NK-92 (cell line): ENCODE measurements around the gene TFAP2E.

Experiments used
- DNase-seq: peaks from one replicate; lab custom pipeline; 2025; ENCODE audit not compliant: unreplicated experiment; lab: John Stamatoyannopoulos, UW

Gene TFAP2E

DNA sequence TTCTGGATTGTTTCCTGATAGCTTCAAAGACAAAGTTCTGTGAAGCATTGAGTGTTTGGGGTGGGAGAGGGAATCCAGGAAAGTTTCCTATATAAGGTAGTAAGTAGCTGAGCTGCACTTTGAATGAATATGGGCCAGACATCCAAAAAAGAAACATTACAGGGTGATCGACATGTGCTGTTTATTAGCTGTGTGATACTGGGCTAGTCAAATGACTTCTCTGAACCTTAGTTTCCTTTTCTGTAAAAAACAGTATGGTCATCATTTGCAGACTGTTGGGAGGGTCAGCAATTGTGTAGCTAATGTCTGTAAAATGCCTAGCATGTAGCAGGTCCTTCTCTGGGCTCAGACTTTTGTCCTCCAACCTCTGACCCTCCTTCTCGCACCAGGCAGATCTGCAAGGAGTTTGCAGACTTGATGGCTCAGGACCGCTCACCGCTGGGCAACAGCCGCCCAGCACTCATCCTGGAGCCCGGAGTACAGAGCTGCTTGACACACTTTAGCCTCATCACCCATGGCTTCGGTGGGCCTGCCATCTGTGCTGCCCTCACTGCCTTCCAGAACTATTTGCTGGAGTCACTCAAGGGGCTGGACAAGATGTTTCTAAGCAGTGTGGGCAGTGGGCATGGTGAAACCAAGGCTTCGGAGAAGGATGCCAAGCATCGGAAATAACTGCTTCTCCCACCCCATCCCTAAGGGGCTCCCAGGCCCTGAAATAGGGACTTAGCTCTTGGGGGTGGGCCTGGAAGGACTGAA is 21.1 kb downstream of the TFAP2E start:
- DNase-seq, result no peak

DNA sequence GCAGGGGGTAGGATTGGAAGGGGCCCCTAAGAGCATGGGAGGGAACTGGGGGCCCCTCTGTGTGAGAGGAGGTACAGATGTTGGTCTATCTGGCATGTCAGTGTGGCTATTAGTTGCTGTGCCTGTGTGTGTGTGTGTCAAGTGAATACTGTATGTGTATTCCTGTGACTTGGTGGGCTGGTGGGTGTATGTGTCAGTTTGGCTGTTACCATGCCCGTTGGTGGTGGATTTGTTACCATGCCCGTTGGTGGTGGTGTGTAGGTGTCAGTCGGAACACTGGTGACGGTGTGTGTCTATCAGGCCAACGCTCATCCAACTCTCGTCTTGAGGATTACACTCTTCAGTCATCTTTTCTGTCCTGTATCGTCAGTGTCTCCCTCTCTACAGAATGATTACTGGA is 22.6 kb downstream of the TFAP2E start:
- DNase-seq, result no peak

DNA sequence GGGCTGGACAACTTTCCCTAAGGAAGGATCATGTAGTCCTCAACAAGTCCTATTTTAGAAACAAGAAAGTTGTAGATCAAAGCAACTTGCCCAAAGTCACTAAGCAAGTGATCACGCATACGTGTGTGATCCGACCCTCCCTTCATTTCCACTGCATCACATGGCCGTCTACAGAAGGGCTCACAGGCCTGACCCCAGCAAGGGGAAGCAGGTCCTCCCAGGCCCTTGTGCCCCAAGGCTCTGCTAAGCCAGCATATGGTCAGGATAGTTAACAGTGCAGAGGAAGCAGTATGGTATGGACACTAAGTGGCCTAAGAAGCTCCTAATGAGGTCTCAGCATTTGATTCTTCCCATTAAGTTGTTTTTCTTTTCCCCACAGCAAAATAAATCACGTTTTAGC is 24.8 kb downstream of the TFAP2E start:
- DNase-seq, result no peak

DNA sequence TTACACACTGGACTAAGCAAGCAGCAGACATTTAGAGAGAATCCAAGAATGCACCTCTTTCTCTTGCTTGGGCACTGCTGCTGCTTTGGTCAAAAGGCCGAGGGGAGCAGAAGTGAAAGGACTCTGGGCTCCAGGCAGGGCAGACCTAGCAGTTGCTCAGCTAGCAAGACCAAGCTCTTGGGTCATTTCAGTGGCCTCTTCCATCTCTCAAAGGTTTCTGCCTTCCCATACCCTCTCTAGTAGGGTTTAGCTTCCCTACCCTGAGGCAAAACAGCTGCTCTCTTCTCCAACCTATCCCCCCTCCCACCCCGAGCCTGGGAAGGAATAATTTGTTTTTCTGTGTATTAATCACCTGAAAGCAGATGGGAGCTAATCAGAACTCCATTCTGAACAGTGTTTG is 25.8 kb downstream of the TFAP2E start:
- no peak for DNase-seq

DNA sequence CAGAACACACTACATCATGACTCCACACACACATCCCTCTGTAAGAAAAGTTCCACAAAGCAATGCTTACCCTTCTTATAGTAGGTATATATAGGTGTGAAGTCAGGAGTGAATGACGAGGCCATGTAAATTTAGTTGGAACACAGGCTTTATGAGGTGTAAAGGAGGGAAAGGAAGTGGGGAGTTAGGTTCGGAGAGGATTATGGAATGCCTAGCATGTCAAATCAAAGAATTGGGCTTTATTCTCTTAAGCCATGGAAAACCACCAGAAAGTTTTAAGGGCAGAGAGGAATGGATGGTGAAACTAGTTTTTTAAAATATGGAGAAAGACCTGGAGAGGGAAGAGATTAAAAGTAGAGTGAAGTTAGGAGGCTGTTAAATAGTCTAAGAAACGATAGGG is 26.3 kb downstream of the TFAP2E start:
- DNase-seq, result no peak

DNA sequence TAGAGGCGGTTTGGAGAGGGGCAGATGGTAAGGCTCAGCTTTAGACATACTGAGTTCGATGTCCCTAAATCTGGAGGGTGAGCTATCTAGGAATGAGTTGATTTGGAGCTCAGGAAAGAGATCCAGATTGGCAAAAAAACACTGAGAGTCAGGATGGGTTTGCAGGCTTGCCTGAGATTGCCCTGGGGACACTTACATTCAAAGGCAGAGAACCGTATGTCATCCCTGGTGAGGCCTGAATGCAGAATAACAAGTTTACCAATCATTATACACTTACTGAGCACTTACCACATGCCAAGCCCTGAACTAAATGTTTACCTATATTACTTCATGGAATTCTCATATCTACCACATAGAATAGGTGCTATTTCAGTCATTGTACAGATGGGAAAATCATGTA is 27.5 kb downstream of the TFAP2E start:
- no peak for DNase-seq

DNA sequence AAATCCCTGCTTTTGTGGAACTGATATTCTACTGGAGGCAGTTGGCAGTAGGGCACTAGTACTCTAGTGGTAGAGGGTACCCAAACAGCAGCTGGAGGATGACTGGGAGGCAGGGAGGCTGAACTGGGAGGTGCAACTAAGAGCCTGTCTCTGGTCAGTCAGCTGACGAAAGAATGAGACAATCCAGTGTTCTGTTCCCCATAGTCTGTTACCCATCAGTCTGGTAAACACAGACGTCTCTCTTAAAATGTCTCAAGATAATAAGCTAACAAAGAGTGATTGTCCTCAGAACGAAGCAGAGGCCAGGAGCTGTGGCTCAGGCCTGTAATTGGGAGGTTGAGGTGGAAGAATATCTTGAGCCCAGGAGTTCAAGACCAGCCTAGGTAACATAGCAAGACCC is 30.4 kb downstream of the TFAP2E start:
- no peak for DNase-seq

DNA sequence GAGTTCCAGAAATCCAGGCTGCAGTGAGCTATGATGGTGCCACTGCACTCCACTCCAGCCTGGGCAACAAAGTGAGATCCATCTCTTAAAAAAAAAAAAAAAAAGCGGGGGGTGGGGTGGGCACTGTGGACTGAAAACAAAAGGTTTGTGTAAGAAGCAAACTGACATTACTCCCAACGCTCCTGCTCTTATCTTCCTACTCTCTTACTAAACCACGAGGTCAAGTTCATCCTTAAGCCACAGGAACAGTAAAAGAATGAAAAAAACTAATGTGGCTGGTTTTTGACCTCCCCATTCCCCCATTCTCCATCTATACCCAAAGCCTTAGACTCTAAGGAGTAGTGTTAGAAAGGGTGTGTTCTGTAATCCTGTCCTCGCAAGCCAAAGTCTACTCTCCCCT is 30.8 kb downstream of the TFAP2E start:
- no peak for DNase-seq

DNA sequence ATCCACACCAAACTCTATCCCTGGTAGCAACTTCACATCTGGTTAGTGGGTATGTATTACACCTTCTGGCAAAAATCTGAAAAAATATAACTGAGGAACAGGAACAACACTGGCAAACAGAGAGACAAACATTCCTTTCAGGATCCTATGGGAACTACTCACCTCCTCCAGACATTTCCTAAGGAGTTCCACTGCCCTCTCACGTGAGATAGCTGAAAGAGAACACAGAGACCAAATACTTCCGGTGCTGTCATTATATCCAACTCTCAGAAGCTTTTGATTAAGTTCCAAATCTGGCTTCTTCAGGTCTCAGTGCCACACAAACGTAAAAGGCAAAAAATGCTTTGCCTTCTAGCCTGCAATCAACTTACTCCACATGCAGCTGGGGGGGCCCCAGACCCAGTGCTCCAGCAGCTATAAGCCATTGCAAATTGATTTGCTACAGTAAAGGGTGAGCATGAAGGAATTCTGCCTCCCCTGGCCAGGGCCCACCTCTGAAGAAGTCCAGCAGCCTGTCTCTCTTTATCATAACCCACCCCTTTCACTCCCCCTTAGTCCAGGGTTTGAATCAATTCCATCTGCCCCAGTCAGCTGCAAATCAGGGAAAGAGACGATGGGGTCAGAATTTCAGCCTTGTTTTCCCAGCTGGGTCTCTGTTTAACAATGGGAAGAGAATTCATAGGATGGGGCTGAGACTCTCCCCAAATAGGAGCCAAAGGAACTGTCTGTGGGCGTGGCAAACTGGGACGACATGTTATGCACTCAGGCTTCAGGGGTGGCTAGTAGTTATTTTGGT is 32.2 kb downstream of the TFAP2E start:
- DNase-seq, result no peak

DNA sequence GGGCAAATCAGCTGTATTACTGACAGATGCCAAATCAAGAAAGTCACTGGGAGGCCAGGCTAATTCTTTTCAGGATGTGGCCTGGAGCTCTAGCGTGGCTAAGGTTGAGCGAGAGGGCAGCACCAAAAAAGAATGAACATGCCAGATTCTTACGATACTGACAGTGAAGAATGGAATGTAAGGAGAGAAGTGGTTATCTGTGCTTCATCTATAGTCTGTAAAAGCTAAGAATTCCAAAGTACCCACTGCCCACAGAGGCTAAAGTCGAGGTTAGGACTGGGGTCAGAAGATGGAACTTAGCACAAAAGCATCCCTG is 32.7 kb downstream of the TFAP2E start:
- DNase-seq, result no peak

DNA sequence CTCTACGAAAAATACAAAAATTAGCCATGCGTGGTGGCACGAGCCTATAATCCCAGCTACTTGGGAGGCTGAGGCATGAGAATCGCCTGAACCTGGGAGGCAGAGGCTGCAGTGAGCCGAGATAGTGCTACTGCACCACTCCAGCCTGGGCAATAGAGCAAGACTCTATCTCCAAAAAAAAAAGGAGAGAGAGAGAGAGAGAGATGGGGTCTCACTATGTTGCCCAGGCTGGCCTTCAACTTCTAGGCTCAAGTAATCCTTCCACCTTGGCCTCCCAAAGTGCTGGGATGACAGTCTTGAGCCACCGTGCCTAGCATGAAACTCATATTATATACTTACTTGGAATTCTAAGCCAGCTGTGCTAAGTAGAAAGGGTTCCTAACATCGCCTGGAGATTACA is 38.5 kb downstream of the TFAP2E start:
- DNase-seq, result no peak

DNA sequence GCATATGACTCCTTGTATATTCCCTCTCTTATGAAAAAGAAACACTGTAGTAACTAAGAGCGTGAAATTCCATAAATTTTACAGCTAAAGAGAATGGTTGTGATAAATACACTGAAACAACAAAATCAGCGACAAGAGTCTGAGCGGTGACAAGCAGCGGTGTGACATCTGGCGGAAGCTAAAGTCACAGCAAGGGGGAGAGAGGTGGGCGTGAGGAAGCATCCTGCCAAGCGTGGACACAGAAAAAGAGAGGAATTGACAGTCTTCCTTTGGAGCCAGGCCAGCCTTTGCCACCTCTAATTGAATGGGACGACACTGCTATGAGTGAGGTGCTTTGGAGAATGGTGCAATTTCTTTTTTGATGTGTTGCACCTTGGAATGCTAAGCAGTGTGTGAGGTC is 42.3 kb downstream of the TFAP2E start:
- no peak for DNase-seq

DNA sequence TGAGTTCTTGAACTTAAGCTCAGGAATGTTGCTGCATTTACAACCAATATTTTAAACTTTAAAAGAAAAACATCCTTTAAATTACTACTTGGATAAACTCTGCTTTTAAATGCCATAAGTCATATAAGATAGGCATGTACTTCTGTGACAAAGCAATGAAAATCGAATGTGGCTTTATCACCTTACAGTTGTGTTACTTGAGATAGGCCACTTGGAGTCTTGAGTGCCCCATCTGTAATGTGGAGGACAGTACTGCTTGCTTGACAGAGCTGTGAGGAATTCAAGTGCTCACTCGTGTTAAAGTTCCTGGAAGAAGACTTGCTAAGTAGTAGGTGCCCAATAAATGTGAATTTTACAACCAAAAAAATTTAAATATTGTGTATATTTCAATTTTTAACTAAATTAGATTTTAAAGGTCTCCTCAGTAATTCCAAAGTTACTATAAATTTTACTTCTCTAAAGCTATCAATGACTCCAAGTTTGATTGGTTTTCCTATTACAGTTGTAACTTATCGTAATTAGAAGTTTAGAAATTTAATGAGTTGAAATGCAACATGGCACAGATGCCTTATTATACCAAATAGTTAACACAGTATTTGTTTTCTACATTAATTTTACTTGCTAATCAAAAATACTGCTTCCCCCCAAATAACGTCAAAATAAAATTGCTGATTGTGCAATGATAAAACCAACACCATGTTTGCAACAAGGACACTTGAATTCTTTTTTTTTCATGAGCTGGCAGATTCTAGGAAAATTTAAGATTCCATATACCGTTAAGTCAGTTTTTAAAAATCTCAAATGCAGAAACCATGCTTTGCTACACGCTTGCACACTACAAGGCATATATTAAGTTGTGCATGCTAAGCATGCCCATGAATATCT is 46.4 kb downstream of the TFAP2E start:
- no peak for DNase-seq

DNA sequence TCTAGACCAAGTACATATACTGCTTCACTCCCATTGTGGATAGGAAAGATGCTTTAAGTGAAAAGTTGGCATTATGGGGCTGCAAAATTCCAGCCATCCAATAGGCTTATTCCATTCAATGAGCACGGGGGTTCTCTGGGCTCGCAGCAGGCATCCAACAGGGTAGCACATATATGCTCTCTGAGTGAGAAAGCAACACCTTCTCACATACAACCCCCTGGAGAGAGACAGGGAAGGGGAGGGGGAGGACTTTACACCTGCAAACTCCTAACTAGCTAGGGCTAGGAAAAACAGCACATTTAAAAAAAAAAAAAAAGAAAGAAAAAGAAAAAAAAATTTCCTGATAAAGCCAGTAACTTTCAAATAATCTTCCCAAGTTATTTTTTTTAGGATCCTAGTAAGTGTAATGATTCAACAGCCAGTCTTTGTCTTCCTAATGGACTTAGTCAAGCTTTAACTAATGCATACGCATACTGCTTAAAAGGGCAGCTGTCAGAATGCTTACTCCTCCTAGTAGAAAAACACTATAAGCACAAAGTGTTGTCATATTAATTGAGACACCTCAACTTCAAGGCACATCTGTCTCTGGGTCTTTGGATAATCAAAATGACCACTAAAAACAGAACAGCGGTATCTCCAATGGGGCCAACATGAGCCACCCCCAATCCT is 49.5 kb downstream of the TFAP2E start:
- DNase-seq, result no peak

DNA sequence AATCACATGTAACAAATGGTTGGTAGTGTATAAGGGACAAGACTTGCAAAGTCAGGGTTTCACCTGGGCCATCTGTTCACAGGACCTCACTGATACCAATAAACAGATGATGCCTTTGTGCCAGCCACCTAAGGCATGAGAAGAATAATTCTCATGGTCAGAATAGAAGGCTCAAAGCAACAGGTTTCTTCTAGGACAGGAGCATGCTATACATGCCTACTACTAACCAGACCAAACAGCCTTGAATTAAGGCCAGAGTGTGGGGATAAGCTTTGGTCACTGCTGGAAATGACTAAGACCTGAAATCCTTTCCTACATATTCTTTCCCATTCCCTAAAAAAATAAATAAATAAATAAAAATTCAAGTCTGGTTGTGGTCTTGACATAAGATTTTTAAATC is 50.7 kb downstream of the TFAP2E start:
- DNase-seq, result no peak

DNA sequence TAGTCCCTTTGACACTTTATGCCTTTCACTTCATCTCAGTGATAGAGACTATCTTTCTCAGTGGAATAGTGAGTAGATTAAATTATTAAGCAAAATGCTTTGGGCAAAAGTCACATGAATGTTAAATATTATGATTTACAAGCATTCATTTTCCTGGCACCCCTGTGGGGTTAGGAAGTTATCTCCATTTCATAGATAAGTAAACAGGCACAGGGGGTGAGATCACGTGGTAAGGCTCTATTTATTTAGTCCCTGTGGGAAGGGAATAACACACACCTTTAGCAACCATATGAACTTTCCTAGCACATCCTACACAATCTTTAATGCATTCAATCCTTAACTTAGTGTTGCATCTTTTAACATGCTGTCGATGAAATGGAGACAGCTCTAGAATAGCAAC is 55.9 kb downstream of the TFAP2E start:
- DNase-seq, result no peak

DNA sequence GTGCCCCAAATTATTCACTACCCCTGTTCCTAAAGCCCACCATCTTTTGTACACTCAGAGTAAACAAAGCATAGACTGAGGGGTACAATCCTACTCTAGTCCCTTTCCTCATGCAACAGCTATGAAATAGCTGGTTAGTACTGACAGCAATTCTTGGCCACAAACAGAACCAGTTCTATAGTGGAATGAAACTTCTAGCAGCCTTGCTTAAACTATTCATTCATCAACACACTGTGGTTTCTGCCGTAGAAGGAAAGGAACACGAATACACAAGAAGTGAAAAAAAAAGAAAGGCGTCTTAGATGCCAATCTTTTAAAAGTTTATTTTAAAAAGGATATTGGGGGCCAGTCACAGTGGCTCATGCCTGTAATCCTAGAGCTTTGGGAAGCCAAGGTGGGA is 58.3 kb downstream of the TFAP2E start:
- DNase-seq, result no peak

DNA sequence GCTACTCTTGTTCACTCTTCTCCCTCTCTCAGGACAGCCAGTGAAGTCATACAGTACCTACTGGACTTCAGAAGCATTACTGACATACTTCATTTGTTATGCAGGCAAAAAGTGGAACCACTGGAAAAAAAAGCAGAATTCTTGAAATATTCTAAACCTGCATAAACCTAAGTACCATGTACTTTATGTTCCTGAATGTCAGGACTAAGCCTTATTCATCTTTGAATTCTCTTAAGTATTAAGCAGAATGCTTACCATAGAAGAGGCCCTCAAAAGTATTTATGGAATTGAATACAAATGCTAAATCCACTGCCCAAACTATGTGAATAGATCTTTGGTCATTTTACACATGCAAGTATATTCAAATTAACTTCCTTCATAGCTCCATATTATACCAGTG is 60.4 kb downstream of the TFAP2E start:
- DNase-seq, result no peak

DNA sequence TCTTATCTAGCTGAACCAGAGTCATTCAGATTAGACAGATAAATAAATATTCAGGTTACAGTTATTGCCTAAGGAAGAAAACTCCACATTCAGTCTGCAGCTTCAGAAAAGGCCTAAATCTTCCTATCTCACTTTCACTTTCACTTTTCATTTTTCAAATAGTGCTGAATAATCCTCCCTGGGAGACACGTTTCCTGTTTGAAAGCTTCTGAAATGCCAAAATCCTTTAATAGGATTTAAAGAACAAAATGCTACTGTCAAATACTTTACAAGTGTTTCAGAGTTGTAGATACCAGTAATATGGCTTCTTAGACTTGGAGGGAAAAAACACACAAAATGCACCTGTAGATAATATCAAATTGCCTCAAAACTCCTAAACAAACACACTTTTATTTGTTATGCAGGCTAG is 64.3 kb downstream of the TFAP2E start:
- no peak for DNase-seq

DNA sequence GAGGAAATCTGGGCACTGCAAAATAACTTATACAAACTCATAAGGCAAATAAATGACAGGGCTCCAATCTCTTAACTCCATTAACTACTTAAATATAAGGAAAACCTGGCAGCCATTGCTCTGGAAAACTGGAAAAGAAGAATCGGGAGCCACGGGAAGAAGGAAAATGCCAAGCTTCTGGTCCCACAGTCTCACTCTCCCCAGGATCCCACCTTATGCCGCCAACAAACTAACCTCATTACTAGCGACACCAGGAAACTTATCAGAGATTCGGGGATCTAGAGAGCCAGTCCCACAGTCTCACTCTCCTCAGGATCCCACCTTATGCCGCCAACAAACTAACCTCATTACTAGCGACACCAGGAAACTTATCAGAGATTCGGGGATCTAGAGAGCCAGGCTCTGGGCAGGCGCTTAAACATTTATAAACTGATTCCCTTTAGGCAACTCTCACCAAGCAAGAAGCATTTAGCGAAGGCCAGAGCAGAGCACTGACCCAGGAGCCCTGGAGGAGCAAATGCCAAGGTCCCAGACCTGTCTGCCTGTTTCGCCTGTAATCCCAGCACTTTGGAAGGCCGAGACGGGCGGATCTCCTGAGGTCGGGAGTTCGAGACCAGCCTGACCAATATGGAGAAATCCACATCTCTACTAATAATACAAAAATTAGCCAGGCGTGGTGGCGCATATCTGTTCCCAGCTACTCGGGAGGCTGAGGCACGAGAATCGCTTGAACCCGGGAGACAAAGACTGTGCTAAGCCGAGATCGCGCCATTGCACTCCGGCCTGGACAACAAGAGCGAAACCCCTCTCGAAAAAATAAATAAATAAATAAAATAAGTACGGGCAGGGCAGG is 67.5 kb downstream of the TFAP2E start:
- no peak for DNase-seq
